Right kidney (tissue), 1 donor: Measurements from ENCODE around the gene PMFBP1.
"Not testable (repeated sequence)": the region's sequence is repeated elsewhere in the genome, so short reads cannot be mapped to it uniquely, and the experiment has no call there.

Source experiments
- DNase-seq: peaks from one replicate; pipeline ENCODE4 v3.0.0-alpha.2; 2016

PMFBP1 gene

GRCh38 chr16:72105978-72106377 is 66.0 kb downstream of the PMFBP1 start:
- DNase-seq: no peak

- no peak for DNase-seq
Observed at GRCh38 chr16:72104905-72105304, 67.0 kb downstream of the PMFBP1 start.

GRCh38 chr16:72101195-72101594 is 70.8 kb downstream of the PMFBP1 start:
- no peak for DNase-seq

GRCh38 chr16:72099377-72099818 is 72.6 kb downstream of the PMFBP1 start:
- peak; percentile 12 for DNase-seq

- no peak for DNase-seq
Observed at GRCh38 chr16:72098936-72099335, 73.0 kb downstream of the PMFBP1 start.

GRCh38 chr16:72094266-72094610 is 77.7 kb downstream of the PMFBP1 start:
- DNase-seq: no peak

GRCh38 chr16:72093448-72094265 is 78.3 kb downstream of the PMFBP1 start, which contains the start of the genes DHX38 and TXNL4B:
DHX38 (plus strand) TSS chr16:72093847; CDS start chr16:72096158, 2,311 bp downstream.
TXNL4B (minus strand) TSS chr16:72093620; CDS start chr16:72090749, 2,871 bp downstream.
- DNase-seq: peak; percentile 86

- DNase-seq: no peak
Observed at GRCh38 chr16:72092832-72093447, 79.0 kb downstream of the PMFBP1 start.

- no peak for DNase-seq
Observed at GRCh38 chr16:72091217-72091616, 80.7 kb downstream of the PMFBP1 start.

GRCh38 chr16:72085002-72085401 is 87.0 kb downstream of the PMFBP1 start:
- no peak for DNase-seq

GRCh38 chr16:72084445-72084844 is 87.5 kb downstream of the PMFBP1 start:
- no peak for DNase-seq

- no peak for DNase-seq
Observed at GRCh38 chr16:72083778-72084404, 88.1 kb downstream of the PMFBP1 start.

- not testable (repeated sequence) for DNase-seq
Observed at GRCh38 chr16:72076991-72077706, 94.8 kb downstream of the PMFBP1 start.

- DNase-seq: not testable (repeated sequence)
Observed at GRCh38 chr16:72075067-72075466, 96.9 kb downstream of the PMFBP1 start.

- no peak for DNase-seq
Observed at GRCh38 chr16:72073560-72074230, 98.3 kb downstream of the PMFBP1 start.

GRCh38 chr16:72072514-72073342 is 99.2 kb downstream of the PMFBP1 start:
- no peak for DNase-seq
